Suprapubic skin (tissue), 4 donors: ENCODE data around the gene ERVW-1.

ENCODE experiments used
- CTCF ChIP-seq, 2 donors: fragments of 200-600 bp in 1 of 2; fragments of 450-650 bp in 1 of 2; sonication (generic) in 1 of 2; IDR thresholded peaks; one replicate each; pipeline ENCODE4 v1.5.1; 2016 to 2019; ENCODE audit warnings: antibody characterized with exemption in 2 of 2, mild to moderate bottlenecking in 1 of 2, moderate library complexity in 1 of 2
- POLR2A ChIP-seq, 2 donors: fragments of 450-650 bp; IDR thresholded peaks; one replicate each; pipeline ENCODE4 v1.6.1; 2017; ENCODE audit warnings: antibody characterized with exemption in 2 of 2, mild to moderate bottlenecking in 2 of 2, moderate library complexity in 2 of 2
- POLR2AphosphoS5 ChIP-seq, 3 donors: sonication (generic); formaldehyde crosslinking; IDR thresholded peaks; one replicate each; pipeline ENCODE4 v1.6.1; 2017; ENCODE audit warnings: antibody characterized with exemption in 3 of 3

- no peak for TF ChIP-seq CTCF (IDR thresholded peaks at IDR 0.05)
- TF ChIP-seq POLR2AphosphoS5 (IDR thresholded peaks at IDR 0.05) = no peak
- no peak for TF ChIP-seq POLR2A (IDR thresholded peaks at IDR 0.05)
These were observed 52.3 kb downstream of the ERVW-1 start for GRCh38 chr7:92425311-92425947.
